Mononuclear cell (primary cell): Measurements from ENCODE around the gene FOLR1. TPM values are rescaled to one million over a fixed set of nuclear protein-coding genes. Genes with fewer than 3 reads are reported as not detected.
"Not testable (repeated sequence)": the region's sequence is repeated elsewhere in the genome, so short reads cannot be mapped to it uniquely, and the experiment has no call there.

Experiments used
- H3K27me3 ChIP-seq: 2 replicates; pipeline ENCODE4 v1.6.0; 2011; ENCODE audit warnings: low read length, control low read depth; ENCODE audit not compliant: insufficient read depth
- H3K4me1 ChIP-seq: 2 replicates; pipeline ENCODE4 v1.5.1; 2011; ENCODE audit warnings: mild to moderate bottlenecking, low read length, control low read depth; ENCODE audit not compliant: insufficient read depth
- H3K4me3 ChIP-seq: 2 replicates; pipeline ENCODE4 v1.5.1; 2011; ENCODE audit warnings: mild to moderate bottlenecking, low read length, moderate library complexity
- H3K9me3 ChIP-seq: 2 replicates; pipeline ENCODE4 v1.5.1; 2011; ENCODE audit warnings: low read depth, mild to moderate bottlenecking, control low read depth, low read length
- total RNA-seq: library from RNA; depleted of rRNA; stranded (reverse); fragments of >200 nt; gene quantifications from one replicate; pipeline ENCODE4 v1.2.3, GENCODE V29; 2012

Gene FOLR1
- total RNA-seq = not detected

DNA sequence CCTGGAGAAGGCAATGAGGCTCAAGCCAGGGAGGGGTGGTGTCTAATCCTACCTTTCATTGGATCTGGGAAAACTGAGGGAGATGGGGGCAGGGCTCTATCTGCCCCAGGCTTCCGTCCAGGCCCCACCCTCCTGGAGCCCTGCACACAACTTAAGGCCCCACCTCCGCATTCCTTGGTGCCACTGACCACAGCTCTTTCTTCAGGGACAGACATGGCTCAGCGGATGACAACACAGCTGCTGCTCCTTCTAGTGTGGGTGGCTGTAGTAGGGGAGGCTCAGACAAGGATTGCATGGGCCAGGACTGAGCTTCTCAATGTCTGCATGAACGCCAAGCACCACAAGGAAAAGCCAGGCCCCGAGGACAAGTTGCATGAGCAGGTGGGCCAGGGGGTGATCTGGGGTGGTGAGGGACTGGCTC is at the start of gene FOLR1:
Gene FOLR1, plus strand, starts transcription at position 180 of the 421 bp plus-strand sequence. Its CDS starts 34 bp downstream, at position 214.
- Histone ChIP-seq H3K4me1 (no peaks in the 10 kb centered on the region), H3K9me3 (no peaks in the 10 kb centered on the region), H3K27me3 (no peaks in the 10 kb centered on the region), H3K4me3 (no peak within 1 kb of the TSS)

DNA sequence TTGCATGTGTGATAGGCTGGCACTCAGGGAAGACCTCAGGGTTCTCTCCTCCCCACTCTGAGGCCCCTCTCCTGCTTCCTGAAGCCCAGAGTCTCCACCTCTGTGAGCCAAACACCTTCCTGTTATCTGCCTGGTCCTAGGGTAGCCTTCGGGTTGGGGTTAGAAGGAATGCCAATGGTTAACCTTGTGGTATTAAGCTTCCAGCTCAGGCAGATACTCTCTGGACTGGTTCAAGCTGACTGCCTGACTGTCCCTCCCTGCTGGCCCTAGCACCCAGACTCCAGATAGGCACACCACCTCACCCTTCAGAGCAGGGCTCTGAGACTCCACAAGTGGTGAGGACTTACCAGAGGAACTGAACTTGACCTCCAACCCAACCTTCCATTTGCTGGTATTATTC is 49.4 kb upstream of the FOLR1 start:
- H3K9me3 ChIP-seq, H3K27me3 ChIP-seq, H3K4me3 ChIP-seq: not testable (repeated sequence)
- peaks cover 54% of the 10 kb centered on the region for H3K4me1 ChIP-seq

DNA sequence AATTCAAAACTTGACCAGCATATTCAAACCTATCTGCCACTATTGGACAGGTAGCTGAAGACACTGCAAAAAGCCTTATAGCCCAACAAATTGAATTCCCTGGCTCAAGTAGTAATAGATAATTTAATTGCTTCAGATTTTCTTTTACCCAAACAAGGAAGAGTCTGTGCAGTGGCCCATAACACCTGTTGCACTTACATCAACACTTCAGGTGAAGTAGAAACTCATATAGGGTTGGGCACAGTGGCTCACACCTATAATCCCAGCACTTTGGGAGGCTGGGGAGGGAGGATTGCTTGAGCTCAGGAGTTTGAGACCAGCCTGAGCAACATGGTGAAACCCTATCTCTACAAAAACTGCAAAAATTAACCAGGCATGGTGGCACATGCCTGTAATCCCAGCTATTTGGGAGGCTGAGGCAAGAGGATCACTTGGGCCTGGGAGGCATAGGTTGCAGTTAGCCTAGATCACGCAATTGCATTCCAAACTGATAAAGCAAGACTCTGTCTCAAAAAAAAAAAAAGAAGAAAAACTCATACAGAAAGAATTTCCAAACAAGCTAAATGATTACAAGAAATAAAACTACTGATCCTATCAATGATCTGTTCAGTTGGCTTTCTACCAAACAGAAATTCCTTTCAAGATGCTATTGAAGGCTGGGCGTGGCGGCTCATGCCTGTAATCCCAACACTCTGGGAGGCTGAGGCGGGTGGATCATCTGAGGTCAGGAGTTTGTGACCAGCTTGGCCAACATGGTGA is 47.0 kb upstream of the FOLR1 start:
- peaks cover 30% of the 10 kb centered on the region for H3K4me1 ChIP-seq
- H3K27me3 ChIP-seq = no peaks in the 10 kb centered on the region
- H3K9me3 ChIP-seq = no peaks in the 10 kb centered on the region
- no peak overlapping the region for H3K4me3 ChIP-seq

DNA sequence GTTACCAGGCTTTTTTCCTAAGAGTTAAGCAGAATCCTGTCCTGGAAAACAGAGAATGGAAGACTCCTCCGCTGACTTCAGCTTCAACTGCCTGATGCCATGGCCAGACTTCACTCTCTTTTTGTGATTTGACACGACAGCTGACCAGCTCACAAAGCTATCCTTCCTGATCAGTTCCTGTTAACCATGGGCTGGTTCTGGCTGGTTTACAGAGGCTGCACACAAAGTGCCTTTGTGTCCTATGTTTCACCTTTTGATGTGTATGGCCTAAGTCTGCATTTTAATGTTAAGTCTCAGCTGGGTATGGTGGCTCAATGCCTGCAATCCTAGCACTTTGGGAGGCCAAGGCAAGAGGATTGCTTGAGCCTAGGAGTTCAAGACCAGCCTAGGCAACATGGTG is 45.3 kb upstream of the FOLR1 start:
- Histone ChIP-seq H3K9me3 (no peaks in the 10 kb centered on the region), H3K4me3 (no peak overlapping the region), H3K27me3 (no peaks in the 10 kb centered on the region), H3K4me1 (peaks cover 14% of the 10 kb centered on the region)

DNA sequence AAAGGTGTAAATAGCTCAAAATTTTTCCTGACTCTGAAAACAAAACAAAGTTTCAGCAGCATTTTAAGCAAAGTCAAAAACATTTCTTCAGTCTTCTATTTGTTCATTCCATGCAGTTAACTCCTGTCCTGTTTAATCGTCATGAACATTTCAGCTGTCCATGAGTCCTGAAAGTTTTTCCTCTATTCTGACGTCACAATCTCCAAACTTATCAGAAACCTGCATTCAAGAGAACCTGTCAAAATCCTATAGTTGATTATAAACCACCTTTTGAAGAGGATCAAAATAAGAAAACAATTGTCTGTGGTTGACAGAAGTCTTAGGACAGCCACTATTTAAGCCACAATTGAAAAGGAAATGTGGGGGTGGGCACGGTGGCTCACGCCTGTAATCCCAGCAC is 41.1 kb upstream of the FOLR1 start:
- no peaks in the 10 kb centered on the region for H3K4me1 ChIP-seq
- no peaks in the 10 kb centered on the region for H3K9me3 ChIP-seq
- no peaks in the 10 kb centered on the region for H3K27me3 ChIP-seq
- H3K4me3 ChIP-seq = no peak overlapping the region

DNA sequence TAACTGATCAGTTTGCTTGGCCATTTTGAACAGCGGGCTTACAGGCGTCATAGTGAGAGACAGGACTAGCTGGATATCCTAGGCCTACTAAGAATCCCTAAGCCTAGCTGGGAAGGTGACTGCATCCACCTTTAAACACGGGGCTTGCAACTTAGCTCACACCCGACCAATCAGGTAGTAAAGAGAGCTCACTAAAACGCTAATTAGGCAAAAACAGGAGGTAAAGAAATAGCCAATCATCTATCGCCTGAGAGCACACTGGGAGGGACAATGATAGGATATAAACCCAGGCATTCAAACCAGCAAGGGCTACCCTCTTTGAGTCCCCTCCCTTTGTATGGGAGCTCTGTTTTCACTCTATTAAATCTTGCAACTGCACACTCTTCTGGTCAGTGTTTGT is 38.1 kb upstream of the FOLR1 start:
- not testable (repeated sequence) for H3K4me3 ChIP-seq, H3K4me1 ChIP-seq, H3K27me3 ChIP-seq, H3K9me3 ChIP-seq

DNA sequence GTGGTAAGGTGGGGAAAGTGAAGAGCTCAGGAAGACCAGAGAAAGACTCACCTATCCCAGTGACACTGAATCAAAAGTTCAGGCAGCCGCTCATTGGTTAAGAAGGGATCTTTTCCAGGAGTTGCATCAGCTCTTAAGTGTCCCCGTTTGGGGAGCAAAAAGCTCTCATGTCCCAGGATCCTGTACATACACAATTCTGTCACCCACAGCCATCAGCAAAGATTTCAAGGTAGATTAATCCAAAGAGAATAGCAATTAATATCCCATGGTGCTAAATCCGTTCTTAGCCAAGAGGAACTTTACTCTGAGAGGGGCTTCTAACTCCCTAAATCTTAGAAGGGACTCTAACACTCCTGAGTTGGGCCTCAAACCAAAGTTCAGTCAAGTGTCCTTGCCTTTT is 37.1 kb upstream of the FOLR1 start:
- Histone ChIP-seq H3K9me3 (no peaks in the 10 kb centered on the region), H3K27me3 (no peaks in the 10 kb centered on the region), H3K4me1 (no peaks in the 10 kb centered on the region), H3K4me3 (no peak overlapping the region)

DNA sequence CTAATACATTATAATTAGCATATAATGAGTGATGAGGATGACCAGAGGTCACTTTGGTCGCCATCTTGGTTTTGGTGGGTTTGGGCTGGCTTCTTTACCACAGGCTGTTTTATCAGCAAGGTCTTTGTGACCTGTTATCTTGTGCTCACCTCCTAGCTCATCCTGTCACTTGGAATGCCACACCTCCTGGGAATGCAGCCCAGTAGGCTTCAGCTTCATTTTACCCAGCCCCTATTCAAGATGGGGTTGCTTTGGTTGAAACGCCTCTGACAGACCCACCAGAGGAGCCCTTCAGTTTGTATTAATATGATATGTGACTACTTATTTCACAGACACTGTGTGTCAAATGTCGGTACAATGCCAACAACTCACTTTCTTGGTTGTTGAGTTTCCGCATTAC is 36.2 kb upstream of the FOLR1 start:
- Histone ChIP-seq H3K9me3 (no peaks in the 10 kb centered on the region), H3K27me3 (no peaks in the 10 kb centered on the region), H3K4me1 (no peaks in the 10 kb centered on the region), H3K4me3 (no peak overlapping the region)

DNA sequence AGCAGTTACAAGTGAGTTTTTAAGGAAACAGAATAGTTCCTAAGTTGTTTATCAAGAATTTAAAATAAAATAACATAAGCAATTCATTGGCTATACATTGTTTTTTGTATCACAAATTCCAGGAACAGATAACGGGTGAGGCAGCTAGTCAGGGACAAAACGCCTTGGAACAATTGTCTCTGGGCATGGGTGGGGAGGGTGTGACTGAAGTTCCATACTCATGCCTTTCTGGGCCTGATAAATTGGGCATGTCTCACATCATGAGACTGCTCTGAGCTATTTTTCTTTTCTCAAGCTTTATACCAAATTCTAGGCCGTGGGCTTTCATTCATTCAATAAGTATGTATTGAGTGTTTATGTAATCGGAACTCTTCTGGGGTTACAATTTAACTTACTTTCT is 34.8 kb upstream of the FOLR1 start:
- Histone ChIP-seq H3K4me1 (no peaks in the 10 kb centered on the region), H3K27me3 (no peaks in the 10 kb centered on the region), H3K9me3 (no peaks in the 10 kb centered on the region), H3K4me3 (no peak overlapping the region)

DNA sequence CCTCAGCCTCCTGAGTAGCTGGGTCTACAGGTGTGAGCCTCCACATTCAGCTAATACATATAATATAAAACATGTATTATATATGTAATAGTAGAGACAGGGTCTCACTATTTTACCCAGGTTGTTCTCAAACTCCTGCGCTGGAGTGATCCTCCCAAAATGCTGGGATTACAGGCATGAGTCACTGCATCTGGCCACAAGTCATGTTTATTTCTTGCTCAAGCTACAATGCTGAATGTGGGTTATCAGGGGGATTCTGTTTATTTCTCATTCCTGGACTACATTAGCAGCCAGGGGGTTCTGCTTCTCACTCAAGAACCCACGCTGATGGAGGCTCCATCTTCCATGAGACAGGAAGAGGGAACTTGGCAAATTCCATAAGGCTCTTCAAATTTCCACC is 31.6 kb upstream of the FOLR1 start:
- Histone ChIP-seq H3K4me1 (no peaks in the 10 kb centered on the region), H3K9me3 (no peaks in the 10 kb centered on the region), H3K4me3 (no peak overlapping the region), H3K27me3 (no peaks in the 10 kb centered on the region)

DNA sequence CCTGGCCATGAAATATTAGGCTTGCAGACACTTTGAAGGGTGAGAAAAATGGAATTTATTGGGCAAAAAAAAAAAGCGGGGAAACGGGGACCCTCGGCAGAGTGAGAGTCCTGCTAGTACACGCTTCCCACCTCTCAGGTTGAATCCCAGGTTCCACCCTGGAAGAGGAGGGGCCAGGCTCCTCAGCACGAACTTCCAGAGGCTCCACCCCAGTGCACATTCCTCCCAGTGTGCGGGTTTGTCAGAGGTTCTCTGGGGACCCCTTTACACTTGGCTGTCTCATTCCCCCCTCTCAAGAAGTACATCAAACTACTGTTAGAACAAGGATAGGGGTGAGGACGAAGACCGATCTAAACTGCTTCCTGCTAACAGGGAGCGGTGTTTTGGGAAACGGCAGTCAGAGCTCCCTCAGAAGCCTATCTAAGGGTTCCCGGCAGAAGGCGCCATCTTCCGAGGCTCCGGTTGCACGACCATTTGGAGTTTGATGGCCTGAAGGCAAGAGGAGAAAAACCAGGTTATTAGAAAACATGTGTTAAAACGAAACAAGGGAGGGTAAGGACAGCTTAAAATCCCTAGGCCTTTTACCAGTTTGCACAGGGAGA is 28.9 kb upstream of the FOLR1 start:
- no peak overlapping the region for H3K4me3 ChIP-seq
- H3K9me3 ChIP-seq = no peaks in the 10 kb centered on the region
- H3K27me3 ChIP-seq = no peaks in the 10 kb centered on the region

DNA sequence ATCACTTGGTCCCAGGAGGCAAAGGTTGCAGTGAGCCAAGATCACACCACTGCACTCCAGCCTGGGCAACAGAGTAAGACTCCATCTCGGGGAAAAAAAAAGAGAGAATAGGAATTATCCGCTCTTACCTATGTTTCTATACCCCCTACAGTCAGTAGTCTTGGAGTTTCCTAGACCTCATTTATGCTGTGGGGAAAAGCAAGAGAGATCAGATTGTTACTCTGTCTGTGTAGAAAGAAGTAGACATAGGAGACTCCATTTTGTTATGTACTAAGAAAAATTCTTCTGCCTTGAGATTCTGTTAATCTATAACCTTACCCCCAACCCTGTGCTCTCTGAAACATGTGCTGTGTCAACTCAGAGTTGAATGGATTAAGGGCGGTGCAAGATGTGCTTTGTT is 27.8 kb upstream of the FOLR1 start:
- not testable (repeated sequence) for H3K4me1 ChIP-seq, H3K9me3 ChIP-seq, H3K27me3 ChIP-seq, H3K4me3 ChIP-seq

More for the DNA sequence above, 28.9 kb upstream of the FOLR1 start:
- no peaks in the 10 kb centered on the region for H3K4me1 ChIP-seq

DNA sequence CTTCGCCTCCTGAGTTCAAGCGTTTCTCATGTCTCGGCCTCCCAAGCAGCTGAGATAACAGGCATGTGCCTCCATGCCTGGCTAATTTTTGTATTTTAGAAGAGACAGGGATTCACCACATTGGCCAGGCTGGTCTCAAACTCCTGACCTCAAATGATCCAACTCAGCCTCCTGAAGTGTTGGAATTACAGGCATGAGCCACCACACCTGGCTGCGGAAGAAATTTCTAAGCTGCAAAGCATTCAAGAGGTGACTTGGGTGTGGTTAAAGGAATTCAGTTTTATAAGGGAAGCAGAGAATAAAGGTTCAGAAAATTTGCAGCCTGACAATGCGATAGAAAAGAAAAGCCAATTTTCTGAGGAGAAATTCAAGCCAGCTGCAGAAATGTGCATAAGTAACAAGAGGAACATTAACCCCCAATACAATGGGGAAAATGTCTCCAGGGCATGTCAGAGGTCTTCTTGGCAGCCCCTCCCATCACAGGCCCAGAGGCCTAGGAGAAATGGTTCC is 22.8 kb upstream of the FOLR1 start:
- H3K4me1 ChIP-seq, H3K27me3 ChIP-seq, H3K9me3 ChIP-seq, H3K4me3 ChIP-seq: not testable (repeated sequence)

DNA sequence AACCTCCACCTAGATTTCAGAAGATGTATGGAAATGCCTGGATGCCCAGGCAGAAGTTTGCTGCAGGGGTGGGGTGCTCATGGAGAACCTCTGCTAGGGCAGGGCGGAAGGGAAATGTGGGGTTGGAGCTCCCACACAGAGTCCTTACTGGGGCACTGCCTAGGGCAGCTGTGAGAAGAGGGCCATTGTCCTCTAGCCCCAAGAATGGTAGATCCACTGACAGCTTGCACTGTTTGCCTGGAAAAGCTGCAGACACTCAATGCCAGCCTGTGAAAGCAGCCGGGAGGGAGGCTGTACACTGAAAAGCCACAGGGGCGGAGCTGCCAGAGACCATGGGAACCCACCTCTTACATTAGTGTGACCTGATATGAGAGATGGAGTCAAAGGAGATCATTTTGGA is 22.2 kb upstream of the FOLR1 start:
- not testable (repeated sequence) for H3K4me3 ChIP-seq, H3K27me3 ChIP-seq, H3K9me3 ChIP-seq, H3K4me1 ChIP-seq

DNA sequence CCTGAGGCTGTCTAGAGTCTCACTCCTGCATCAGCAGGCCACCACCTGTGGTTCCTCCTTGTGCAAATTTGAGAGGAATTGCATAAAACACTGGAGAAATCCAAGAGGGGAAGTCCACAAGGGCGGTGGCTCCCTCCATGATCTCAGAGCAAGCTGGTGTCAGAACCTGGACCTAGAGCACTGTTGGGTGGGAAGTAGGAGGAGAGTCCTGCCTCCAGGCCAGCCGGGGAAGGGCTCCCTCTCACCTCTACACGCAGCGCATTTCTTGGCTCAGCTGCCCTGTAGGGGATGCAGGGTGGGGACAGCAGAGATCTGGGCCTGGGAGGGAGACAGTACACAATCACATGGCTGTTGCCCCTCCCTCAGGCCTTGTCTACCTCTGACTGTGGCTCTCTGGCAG is 19.9 kb upstream of the FOLR1 start:
- H3K9me3 ChIP-seq, H3K27me3 ChIP-seq, H3K4me3 ChIP-seq, H3K4me1 ChIP-seq: not testable (repeated sequence)

DNA sequence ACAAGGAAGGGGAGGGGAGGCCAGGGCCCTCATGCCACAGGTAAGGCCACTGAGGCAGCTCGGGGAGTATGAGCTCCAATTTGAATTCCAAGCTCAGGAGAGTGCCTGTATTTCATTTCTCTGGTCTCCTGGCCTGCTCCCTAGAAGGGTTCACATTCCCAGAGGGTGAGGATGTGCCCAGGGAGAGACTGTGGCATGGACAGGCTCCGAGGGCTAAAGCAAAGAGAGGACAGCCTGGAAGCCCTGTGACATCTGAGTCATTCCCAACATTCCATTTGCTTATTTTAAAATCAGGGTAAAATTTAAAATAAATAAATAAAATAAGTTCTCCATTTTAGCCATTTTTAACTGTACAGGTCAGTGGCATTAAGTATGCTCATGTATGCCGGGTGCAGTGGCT is 18.6 kb upstream of the FOLR1 start:
- H3K27me3 ChIP-seq = no peaks in the 10 kb centered on the region
- no peaks in the 10 kb centered on the region for H3K9me3 ChIP-seq
- H3K4me3 ChIP-seq = no peak overlapping the region
- H3K4me1 ChIP-seq = no peaks in the 10 kb centered on the region
